LHCN-M2 (cell line): ENCODE results near the gene STPG2. TPM values are rescaled to one million over a fixed set of nuclear protein-coding genes. Genes with fewer than 3 reads are reported as not detected.
"Not testable (repeated sequence)": the region's sequence is repeated elsewhere in the genome, so short reads cannot be mapped to it uniquely, and the experiment has no call there.

Experiments
- DNase-seq: peaks from one replicate; pipeline ENCODE4 v3.0.0-alpha.2; 2012; ENCODE audit warnings: low read depth
- total RNA-seq: library from RNA; depleted of rRNA; stranded (reverse); fragments of >200 nt; gene quantifications from 2 replicates; pipeline ENCODE4 v1.2.3, GENCODE V29; 2014

The STPG2 gene
- total RNA-seq, 1 experiment from 2014 or later, result 0.11 TPM

DNA sequence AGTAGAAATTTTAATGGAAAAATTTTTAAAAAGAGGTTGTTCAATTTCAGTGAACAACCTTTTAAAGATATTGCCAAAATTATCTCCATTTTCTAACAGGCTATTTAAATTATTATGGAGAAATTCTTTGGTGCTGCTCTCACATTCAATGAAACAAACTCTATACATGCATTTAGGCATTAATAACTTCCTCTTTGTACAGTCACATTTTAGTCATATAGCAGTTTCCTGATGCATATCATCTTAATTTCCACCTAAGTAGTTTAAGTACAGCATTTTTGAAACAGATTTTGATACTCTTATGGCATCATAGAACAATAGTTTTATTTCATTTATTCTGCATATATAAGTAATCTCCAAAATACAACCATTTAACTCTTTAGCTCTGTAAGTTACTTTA is 500.1 kb downstream of the STPG2 start:
- no peak for DNase-seq

DNA sequence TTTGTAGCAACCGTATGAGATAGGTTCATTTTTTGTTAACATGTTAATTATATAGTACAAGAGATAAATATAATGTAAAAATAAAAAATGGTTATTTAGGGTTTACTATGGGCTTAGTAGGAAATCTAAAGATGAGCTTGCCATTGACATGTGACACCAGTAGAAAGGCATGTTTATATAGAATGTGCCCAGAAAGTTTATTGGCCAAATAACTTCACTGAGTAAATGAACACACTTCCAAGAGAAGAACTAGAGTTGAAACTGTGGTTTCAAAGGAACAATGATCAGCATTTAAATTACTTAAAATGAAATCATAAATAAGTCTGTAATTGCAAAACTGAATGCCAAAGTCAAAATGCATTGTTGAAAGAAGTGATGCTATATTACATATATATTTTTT is 503.3 kb downstream of the STPG2 start:
- DNase-seq, result no peak

DNA sequence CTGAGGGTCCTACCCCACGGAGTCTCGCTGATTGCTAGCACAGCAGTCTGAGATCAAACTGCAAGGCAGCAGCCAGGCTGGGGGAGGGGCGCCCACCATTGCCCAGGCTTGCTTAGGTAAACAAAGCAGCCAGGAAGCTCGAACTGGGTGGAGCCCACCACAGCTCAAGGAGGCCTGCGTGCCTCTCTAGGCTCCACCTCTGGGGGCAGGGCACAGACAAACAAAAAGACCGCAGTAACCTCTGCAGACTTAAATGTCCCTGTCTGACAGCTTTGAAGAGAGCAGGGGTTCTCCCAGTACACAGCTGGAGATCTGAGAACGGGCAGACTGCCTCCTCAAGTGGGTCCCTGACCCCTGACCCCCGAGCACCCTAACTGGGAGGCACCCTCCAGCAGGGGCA is 509.4 kb downstream of the STPG2 start:
- DNase-seq, result not testable (repeated sequence)

DNA sequence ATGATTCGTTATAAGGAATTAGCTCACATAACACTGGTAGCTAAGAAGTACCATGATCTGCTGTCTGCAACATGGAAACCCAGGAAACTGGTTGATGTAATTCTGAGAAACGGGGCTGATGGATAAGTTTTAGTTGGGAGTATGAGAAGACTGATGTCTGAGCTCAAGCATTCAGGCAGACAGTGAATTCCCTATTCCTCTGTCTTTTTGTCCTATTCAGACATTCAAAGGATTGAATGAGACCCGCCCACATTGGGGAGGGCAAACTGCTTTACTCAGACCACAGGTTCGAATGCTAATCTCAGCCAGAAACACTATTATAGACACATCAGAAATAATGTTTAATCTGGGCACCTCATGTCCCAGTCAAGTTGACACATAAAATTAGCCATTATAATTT is 515.5 kb downstream of the STPG2 start:
- no peak for DNase-seq

DNA sequence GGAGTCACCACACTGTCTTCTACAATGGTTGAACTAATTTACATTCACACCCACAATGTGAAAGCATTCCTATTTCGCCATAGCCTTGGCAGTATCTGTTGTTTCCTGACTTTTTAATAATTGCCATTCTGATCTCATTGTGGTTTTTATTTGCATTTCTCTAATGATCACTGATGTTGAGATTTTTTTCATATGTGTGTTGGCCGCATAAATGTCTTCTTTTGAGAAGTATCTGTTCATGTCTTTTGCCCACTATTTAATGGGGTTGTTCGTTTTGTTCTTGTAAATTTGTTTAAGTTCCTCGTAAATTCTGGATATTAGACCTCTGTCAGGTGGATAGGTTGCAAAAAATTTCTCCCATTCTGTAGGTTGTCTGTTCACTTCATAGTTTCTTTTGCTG is 519.1 kb downstream of the STPG2 start:
- DNase-seq, result no peak

DNA sequence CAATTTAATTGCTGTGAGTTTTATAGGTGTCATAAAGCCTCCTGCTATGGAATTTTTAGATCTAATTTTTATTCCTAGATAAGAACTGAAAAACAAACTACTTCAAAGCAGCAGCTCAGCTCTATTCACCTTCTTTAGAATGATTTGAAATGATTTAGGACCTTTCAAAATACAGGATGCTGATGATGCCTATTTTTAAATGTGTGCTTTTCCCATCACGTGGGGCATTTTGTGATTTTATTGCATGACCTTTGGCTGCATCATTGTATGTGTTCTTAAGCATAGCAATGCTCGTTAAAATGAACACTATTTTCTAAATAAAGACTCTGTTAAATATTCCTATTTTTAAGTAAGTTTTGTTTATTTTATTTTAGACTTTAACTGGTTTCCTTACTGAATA is 537.3 kb downstream of the STPG2 start:
- no peak for DNase-seq

DNA sequence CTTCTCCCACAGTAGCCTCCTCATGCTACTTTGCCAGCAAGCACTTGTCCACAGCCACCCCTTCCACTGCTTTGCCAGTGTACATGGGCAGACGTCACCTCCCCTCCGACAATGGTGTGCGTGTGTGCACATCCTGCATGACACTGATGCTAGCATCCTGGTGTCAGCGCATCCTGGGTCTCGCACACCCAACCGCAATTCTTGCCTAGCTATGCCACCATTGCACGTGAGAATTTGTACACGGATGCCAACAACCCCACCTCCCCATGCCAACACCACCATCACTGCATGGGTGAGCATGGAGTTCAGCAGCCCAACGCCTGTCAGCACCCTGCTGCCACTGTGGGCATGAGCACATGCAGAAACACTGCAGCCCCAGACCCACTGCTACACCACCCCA is 550.0 kb downstream of the STPG2 start:
- no peak for DNase-seq

DNA sequence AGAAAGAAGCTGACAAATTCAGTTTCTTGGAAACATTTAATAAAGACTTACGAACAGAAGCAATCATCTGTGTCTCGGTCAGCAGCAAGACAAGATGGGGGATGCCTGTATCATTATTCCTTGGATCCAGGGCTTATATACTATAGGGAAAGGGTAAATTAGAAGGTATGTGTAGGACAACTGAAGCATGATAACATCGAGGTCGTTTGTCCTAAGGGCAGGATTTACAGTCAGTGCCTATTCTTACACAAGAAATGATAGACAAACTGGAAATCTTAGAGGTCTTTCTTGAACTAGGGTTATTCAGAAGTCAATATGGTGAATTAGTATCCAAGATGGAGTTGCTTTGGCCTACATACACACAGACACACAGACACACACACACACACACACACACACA is 553.0 kb downstream of the STPG2 start:
- no peak for DNase-seq

DNA sequence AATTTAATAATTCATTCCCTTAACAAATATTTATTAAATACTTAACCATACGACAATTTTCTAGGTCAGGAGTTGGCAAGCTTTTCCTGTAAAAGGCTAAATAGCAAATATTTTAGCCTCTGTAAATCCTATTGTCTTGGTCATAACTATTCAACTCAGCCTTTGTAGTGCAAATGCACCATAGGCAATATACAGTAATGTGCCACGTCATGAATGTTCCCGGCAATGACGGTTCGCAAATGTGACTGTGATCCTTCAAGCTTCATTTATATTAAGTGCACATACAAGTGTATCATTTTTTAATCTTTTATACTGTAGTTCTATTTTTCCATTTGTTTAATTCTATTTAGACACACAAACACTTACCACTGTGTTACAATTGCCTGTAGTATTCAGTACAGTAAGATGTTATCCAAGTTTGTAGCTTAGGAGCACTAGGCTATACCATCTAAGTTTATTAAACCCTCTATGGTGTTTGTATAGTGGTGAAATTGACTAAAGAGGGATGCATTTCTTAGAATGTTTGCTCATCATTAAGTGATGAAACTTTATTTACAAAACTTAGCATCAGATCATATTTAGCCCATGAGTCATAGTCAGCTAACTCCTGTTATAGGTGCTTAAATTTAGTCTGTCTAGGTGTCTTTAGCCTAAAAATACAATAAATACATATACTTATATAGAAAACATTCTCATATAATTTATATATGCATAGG is 553.6 kb downstream of the STPG2 start:
- DNase-seq, result no peak

DNA sequence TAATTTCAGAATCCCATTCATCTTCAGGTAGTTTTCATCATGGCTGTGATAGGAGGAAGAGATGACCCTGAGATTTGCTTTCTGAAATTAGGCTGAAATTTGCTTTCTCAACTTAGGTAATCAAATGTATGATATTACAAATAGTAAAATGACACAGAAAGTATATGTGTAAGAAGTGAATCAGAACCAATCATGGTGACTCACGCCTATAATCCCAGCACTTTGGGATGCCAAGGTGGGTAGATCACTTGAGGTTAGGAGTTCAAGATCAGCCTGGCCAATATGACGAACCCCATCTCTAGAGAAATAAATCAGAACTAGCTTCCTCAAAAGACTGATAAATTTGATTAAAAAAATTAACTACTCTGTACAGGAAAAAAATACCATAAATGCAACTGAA is 555.4 kb downstream of the STPG2 start:
- DNase-seq, result peak; percentile 2

DNA sequence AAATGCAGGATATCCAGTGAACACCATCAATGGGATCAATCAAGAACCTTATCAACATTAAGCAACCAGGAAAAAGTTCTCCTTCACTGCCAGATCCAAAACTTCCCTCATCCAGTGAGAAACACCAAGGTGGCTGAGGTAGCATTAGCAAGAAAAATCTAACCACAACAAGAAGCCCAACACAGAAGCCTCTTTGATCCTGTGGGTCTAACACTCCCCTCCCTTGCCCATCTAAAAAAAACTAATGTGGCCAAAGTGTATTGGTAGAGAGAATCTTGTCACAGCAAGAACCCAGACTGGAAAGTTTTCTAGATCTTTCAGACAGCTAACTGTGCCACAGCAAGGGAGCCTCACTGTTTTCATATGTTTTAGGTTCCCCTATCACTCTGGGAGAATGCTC is 558.0 kb downstream of the STPG2 start:
- DNase-seq, result no peak

DNA sequence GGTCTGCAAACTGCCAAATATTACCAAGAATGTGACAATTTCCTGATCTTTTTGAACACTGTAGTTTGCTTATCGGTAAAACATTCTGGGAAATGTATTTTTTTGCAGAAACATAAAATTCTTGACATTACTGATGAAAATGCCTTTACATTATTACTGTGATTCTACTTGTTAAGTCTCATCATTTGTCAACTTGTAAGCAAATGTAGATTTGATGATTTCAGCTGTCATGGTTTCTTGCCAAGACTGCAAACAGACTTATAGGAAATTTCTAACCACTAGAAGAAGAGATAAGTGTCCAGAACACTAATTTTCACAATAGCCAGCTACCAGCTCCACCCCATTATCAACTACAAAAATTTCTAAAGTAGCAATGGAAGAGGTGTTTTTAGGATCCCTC is 560.4 kb downstream of the STPG2 start:
- no peak for DNase-seq

DNA sequence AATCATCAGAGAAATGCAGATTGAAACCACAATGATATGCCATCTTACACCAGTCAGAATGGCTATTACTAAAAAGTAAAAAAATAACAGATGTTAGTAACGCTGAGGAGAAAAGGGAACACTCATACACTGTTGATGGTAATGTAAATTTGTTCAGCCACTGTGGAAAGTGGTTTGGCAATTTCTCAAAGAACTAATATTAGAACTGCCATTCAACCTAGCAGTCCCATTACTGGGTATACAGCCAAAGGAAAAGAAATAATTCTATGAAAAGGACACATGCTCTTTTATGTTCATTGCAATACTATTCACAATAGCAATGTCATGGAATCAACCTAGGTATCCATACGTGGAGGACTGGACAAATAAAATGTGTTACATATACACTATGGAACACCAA is 566.3 kb downstream of the STPG2 start:
- DNase-seq, result no peak

DNA sequence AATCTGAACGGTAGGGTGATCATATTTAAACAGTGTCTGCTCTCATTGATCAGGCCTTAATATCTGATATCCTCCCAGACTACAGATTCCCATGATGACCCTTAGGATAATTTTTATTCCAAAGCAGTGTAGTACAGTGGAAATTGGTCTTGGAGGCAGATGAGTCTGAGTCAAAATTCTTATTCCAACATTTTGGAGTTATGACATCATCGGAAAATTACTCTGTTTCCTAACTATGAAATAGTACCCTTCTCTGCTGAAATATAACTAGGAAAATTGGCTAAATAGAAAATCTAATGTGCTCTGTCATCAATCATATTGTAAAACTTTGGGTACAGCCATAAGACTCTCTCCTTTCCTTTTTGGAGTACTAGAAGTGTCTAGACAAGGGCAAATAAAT is 583.3 kb downstream of the STPG2 start:
- DNase-seq, result no peak

DNA sequence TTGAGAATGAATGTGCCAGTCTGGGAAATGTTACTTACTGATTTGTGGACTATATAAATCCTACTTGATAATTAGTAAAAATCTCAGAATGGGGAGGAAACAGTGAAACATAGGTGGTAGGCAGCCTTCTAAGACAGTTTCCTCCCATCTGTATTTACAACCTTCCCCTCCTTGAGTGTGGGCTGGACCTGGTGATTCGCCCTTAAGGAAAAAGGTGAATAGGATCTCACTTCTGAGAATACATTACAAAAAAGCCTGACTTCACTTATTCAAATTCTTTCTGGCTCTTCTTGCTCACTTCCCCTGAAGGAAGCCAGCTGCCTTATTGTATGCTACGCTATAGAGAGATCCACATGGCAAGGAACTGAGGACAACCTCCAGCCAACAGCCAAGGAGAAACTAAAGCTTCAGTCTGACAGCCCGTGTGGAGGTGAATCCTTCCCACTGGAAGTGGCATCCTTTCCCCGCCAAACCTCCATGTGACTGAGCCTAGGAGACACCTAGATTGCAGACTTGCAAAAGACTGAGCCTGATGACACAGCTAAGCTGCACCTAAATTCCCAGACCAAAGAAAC is 585.0 kb downstream of the STPG2 start:
- DNase-seq, result no peak

DNA sequence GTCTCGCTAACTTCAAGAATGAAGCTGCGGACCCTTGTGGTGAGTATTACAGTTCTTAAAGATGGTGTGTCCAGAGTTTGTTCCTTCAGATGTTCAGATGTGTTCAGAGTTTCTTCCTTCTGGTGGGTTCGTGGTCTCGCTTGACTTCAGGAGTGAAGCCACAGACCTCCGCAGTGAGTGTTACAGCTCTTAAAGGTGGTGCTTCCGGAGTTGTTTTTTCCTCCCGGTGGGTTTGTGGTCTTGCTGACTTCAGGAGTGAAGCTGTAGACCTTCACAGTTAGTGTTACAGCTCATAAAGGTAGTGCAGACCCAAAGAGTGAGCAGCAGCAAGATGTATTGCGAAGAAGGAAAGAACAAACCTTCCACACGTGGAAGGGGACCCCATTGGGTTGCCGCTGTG is 592.6 kb downstream of the STPG2 start:
- not testable (repeated sequence) for DNase-seq

DNA sequence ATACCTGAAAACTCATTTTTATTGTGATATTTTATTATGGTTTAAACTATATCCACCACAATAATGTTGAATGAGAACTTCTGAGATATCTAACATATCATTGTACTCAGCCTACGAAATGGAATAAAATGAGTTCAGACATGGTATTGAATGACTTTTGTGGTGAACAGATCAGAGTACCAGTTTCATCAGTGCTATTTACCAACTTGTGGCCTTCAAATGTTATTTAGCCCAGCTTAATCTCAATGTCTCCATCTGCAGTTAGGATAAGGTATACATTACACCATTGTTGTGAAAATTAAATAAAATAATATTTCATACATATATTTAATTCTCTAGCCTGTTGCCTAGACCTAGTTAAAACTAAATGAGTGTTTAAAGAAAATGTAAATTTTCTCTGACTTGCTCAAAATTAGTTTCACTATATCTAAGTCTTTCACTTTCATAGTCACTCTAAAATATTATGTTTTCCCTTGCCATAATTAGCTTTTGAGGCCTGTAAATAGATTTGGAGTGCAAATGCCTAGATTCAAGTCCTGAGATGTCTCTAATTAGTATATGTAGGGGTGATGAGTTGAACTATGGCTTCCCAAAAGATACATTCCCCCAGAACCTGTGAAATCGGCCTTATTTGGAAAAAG is 594.2 kb downstream of the STPG2 start:
- DNase-seq, result peak; percentile 0

DNA sequence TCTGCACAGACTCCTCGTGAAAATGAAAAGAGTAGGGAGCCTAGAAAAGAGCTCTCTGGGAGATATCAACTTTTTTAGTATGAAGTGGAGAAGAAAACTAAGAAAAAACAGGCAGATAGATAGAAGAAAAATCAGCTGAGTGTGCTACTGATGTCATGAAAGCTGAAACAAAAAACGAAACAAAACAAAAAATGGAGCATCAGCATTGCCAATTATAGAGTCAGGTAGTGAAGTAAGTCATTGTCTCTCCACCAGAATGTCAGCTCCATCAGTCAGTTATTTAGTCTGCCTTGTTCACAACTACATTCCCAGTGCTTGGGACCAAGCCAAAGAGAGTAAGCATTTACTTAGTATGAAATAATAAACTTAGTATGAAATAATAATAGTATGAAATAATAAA is 595.1 kb downstream of the STPG2 start:
- no peak for DNase-seq

DNA sequence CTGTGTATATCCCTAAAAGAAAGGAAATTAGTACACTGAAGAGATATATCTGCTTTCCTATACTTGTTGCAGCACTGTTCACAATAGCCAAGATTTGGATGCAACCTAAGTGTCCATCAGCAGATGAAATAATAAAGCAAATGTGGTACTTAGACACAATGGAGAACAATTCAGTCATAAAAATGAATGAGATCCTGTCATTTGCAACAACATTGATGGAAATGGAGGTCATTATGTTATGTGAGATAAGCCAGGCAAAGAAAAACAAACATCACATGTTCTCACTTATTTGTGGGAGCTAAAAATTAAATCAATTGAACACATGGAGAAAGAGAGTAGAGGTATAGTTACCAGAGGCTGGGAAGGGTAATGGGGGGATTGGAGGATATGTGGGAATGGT is 611.9 kb downstream of the STPG2 start:
- DNase-seq, result no peak

DNA sequence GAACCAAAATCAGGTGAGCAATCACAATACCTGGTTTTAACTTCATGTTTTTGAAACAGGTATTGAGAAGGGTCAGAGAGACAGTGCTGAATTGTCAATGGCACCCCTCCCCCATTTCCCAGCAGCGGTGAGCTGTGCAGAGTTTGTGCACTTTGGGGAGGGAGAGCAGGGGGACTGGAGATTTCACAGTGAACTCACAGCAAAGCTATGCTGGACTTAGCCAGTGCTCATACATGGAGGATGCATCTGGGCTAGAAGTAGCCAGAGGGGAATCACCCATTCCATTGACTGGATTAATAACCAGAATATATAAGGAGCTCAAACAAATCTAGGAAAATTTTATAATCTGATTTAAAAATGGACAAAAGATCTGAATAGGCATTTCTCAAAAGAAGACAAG is 612.6 kb downstream of the STPG2 start:
- no peak for DNase-seq

DNA sequence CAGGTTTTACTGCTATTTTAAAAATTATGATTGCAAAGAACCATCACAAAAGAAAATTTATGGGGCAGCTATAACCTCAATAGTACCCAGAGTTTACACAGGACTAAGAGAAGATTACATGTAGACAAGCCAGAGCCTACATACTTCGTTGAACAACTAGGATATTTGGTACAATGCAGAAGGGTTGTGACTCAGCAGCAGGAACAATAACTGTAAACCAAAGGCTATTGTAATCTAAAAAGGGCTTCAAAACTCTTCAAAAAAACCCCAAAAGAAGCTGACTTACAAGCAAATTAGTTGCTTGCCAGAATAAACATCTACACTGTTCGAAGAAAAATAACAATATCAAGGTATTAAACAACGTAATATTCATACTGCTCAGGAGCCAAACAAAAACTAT is 618.0 kb downstream of the STPG2 start:
- DNase-seq, result no peak

DNA sequence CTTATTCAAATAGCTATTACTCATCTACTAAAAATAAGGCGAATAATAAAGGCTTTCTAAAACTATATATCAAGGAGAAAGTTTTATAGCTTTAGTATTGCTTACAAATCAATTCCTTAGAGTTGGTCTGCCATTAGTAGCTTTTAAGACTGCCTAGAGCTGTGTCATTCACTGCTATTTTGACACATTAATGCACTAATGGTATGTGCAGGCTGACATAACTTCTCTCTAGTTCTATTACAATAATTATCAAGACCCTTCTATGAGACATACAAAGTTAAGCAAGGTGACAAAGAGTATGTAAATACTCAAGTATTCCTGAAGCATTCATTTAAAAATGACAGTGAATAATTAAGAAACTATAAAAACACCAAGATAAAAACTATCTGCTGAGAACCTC is 625.3 kb downstream of the STPG2 start:
- DNase-seq, result no peak

DNA sequence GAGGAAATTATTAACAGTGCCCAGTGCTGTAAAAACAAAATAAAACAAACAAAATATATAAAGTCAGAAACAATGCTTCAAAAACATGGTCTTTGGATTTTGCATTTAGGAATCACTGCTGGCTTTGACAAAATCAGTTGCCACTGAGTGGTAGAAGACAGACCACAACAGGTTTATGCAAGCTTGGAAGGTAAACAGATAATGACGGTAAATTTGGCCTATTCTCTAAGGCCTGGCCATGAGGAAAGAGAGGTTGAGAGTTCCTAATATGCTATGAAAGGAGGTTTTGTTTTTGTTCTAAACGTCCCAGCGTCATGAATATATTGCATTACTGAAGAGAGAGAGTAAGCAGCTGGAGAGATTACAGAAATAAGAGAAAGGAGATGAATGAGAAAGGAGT is 629.4 kb downstream of the STPG2 start:
- no peak for DNase-seq
